OCI-LY7 (cell line): ENCODE data around the gene NOB1. TPM values are rescaled to one million over a fixed set of nuclear protein-coding genes. Genes with fewer than 3 reads are reported as not detected.
"Not testable (repeated sequence)": the region's sequence is repeated elsewhere in the genome, so short reads cannot be mapped to it uniquely, and the experiment has no call there.

Experiments used
- BruUV-seq: library from RNA; stranded (reverse); fragments of 400-500 nt; replicated peaks from 2 replicates; lab custom pipeline; 2021; lab: Mats Ljungman, UMichigan
- CTCF ChIA-PET: fragments of 300-600 bp; sonication (Branson Sonifier 250); formaldehyde crosslinking; loops from one replicate; lab custom pipeline; 2022; ENCODE audit warnings: antibody characterized with exemption; ENCODE audit not compliant: unreplicated experiment; lab: Charles Lee
- POLR2A ChIA-PET: fragments of 300-600 bp; sonication (Branson Sonifier 250); formaldehyde crosslinking; loops from one replicate; lab custom pipeline; 2022; ENCODE audit warnings: antibody characterized with exemption; lab: Charles Lee
- DNase-seq: peaks from one replicate; pipeline ENCODE4 v3.0.0-alpha.2; 2015; ENCODE audit warnings: low spot score
- H2AFZ ChIP-seq: fragments of 200-600 bp; sonication (generic), shearing (Covaris generic); 2 replicates; pipeline ENCODE4 v1.6.1; 2014; ENCODE audit warnings: mild to moderate bottlenecking, antibody characterized with exemption, low read length, moderate library complexity
- H3K27ac ChIP-seq: fragments of 200-600 bp; sonication (generic); 2 replicates; pipeline ENCODE4 v1.5.1; 2014; ENCODE audit warnings: mixed run types, low read depth, mild to moderate bottlenecking, moderate library complexity, low read length, inconsistent platforms; ENCODE audit not compliant: poor library complexity, severe bottlenecking
- H3K36me3 ChIP-seq: fragments of 200-600 bp; sonication (generic); 2 replicates; pipeline ENCODE4 v1.6.1; 2014; ENCODE audit warnings: mild to moderate bottlenecking, antibody characterized with exemption, low read length, moderate library complexity, mixed read lengths; ENCODE audit not compliant: insufficient read depth
- H3K4me1 ChIP-seq: fragments of 200-600 bp; sonication (generic); 2 replicates; pipeline ENCODE4 v1.5.1; 2014; ENCODE audit warnings: mild to moderate bottlenecking, low read length; ENCODE audit not compliant: insufficient read depth, poor library complexity, severe bottlenecking
- H3K4me2 ChIP-seq: fragments of 200-600 bp; sonication (generic); 2 replicates; pipeline ENCODE4 v1.6.1; 2014; ENCODE audit warnings: mild to moderate bottlenecking, low read length
- H3K4me3 ChIP-seq: fragments of 200-600 bp; sonication (generic); 2 replicates; pipeline ENCODE4 v1.5.1; 2014; ENCODE audit warnings: mild to moderate bottlenecking, low read depth, low read length; ENCODE audit not compliant: poor library complexity, severe bottlenecking
- H3K79me2 ChIP-seq: fragments of 200-600 bp; sonication (generic); 2 replicates; pipeline ENCODE4 v1.6.1; 2016; ENCODE audit warnings: low read depth, mild to moderate bottlenecking, low read length, moderate library complexity, mixed read lengths; ENCODE audit not compliant: insufficient read depth
- H3K9me2 ChIP-seq: fragments of 200-600 bp; sonication (generic); 2 replicates; pipeline ENCODE4 v1.6.1; 2016; ENCODE audit warnings: mild to moderate bottlenecking, low read length, mixed read lengths; ENCODE audit not compliant: insufficient read depth
- H3K9me3 ChIP-seq: fragments of 200-600 bp; sonication (generic); 2 replicates; pipeline ENCODE4 v1.6.1; 2014; ENCODE audit warnings: mild to moderate bottlenecking, mixed run types, low read length, mixed read lengths
- H4K20me1 ChIP-seq: fragments of 200-600 bp; sonication (generic); 2 replicates; pipeline ENCODE4 v1.6.1; 2014; ENCODE audit warnings: mild to moderate bottlenecking, antibody characterized with exemption, low read length, moderate library complexity, mixed read lengths; ENCODE audit not compliant: insufficient read depth
- EZH2phosphoT487 ChIP-seq: fragments of 200-600 bp; sonication (generic); IDR thresholded peaks from 2 replicates; pipeline ENCODE4 v1.6.1; 2018; ENCODE audit warnings: low read depth, borderline replicate concordance, mild to moderate bottlenecking, mixed run types, antibody characterized with exemption, low read length, moderate library complexity, mixed read lengths
- intact Hi-C: fragments of 100-400 bp; cut with micrococcal nuclease; formaldehyde crosslinking; loops from one replicate; pipeline ENCODE4 v1.10.0; 2022; ENCODE audit not compliant: unreplicated experiment
- total RNA-seq, 2 experiments: library from RNA; depleted of rRNA in 1 of 2; stranded (reverse); fragments of >200 nt in 1 of 2; shearing (Covaris generic) in 1 of 2; gene quantifications; 2 replicates each; pipeline ENCODE4 v1.2.3, GENCODE V29; 2014 to 2022
- TF ChIP-seq, protein P1 (sequence below): fragments of 200-600 bp; sonication (generic); conservative IDR thresholded peaks from 2 replicates; pipeline ENCODE4 v1.5.1; 2014; ENCODE audit warnings: mild to moderate bottlenecking, antibody characterized with exemption, low read length, moderate library complexity, mixed read lengths

Gene NOB1
- total RNA-seq, 2 experiments from 2014 or later, result 36.9 to 68.7 TPM

DNA sequence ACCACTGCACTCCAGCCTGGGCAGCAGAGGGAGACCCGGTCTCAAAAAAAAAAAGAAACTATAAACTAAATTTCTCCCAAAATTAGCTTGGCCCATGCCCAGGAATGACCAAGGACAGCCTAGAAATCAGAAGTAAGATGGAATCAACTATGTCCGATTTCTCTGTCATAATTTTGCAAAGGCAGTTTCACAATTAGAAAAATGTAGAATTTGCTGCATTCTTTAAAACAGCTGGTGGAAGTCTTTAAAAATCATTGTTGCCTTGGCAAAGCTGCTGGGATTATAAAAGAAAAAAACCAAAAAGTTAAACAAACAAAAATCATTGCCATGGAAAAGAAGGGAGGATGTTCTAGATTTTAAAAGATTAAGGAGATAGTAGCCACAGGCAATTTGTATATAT is 39.8 kb upstream of the NOB1 start:
- H3K36me3 ChIP-seq, result peaks cover 31% of the 10 kb centered on the region
- no peaks in the 10 kb centered on the region for H3K79me2 ChIP-seq
- no peak overlapping the region for H3K4me2 ChIP-seq
- no TSS peak for BruUV-seq
- DNase-seq, result no peak
- no peaks in the 10 kb centered on the region for H3K9me2 ChIP-seq
- TF ChIP-seq, protein P1, sequence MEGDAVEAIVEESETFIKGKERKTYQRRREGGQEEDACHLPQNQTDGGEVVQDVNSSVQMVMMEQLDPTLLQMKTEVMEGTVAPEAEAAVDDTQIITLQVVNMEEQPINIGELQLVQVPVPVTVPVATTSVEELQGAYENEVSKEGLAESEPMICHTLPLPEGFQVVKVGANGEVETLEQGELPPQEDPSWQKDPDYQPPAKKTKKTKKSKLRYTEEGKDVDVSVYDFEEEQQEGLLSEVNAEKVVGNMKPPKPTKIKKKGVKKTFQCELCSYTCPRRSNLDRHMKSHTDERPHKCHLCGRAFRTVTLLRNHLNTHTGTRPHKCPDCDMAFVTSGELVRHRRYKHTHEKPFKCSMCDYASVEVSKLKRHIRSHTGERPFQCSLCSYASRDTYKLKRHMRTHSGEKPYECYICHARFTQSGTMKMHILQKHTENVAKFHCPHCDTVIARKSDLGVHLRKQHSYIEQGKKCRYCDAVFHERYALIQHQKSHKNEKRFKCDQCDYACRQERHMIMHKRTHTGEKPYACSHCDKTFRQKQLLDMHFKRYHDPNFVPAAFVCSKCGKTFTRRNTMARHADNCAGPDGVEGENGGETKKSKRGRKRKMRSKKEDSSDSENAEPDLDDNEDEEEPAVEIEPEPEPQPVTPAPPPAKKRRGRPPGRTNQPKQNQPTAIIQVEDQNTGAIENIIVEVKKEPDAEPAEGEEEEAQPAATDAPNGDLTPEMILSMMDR, result no peak
- no peak for TF ChIP-seq EZH2phosphoT487
- CTCF ChIA-PET, result no interaction called here
- H2AFZ ChIP-seq, result no peak overlapping the region
- H4K20me1 ChIP-seq, result no peaks in the 10 kb centered on the region
- H3K4me3 ChIP-seq, result no peak overlapping the region
- H3K27ac ChIP-seq, result no peak overlapping the region
- POLR2A ChIA-PET, result no interaction called here
- H3K9me3 ChIP-seq, result no peaks in the 10 kb centered on the region
- intact Hi-C loops, result no loop called here
- no peaks in the 10 kb centered on the region for H3K4me1 ChIP-seq

DNA sequence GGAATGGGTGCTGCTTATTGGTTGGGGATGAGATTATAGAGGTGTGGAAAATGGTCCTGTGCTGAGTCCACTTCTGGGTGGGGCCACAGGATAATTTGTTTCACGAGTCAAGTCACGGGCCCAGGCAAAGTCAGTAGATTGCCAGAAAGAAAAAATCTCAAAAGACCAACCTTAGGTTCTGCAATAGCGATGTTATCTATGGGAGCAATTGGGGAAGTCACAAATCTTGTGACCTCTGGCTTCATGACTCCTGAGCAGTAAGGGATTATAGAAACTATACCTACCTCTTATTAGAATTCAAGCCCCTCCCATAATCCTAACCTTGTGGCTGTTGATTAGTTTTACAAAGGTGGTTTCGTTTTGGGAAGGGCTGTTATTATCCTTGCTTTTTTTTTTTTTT is 38.8 kb upstream of the NOB1 start:
- Histone ChIP-seq H3K9me2 (no peaks in the 10 kb centered on the region), H3K9me3 (no peaks in the 10 kb centered on the region), H3K79me2 (no peaks in the 10 kb centered on the region), H2AFZ (no peak overlapping the region), H3K4me1 (no peaks in the 10 kb centered on the region), H3K4me3 (no peak overlapping the region), H3K4me2 (no peak overlapping the region), H4K20me1 (no peaks in the 10 kb centered on the region), H3K27ac (no peak overlapping the region), H3K36me3 (peaks cover 27% of the 10 kb centered on the region)
- ChIA-PET POLR2A (interaction anchor here (0.6 kb wide), 1 partner anchor 17 kb away, joined by 3 read pairs; no protein-coding TSS in a partner anchor), CTCF (no interaction called here)
- intact Hi-C loops, result no loop called here
- no peak for TF ChIP-seq EZH2phosphoT487
- TF ChIP-seq, protein P1, result no peak
- no peak for DNase-seq
- BruUV-seq, result no TSS peak

DNA sequence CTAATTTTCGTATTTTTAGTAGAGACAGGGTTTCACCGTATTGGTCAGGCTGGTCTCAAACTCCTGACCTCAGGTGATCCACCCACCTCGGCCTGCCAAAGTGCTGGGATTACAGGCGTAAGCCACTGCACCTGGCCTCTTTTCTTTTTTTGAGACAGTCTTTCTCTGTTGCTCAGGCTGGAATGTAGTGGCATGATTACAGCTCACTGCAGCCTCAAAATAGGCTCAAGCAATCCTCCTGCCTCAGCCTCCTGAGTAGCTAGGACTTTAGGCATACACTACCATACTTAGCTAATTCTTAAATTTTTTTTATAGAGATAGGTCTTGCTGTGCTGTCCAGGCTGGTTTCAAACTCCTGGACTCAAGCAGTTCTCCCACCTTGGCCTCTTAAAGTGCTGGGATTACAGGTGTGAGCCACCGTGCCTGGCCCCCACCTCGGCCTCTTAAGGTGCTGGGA is 36.7 kb upstream of the NOB1 start:
- H3K79me2 ChIP-seq, H2AFZ ChIP-seq, H3K9me3 ChIP-seq, intact Hi-C loops, H4K20me1 ChIP-seq, DNase-seq, H3K4me3 ChIP-seq, H3K27ac ChIP-seq, H3K4me1 ChIP-seq, H3K9me2 ChIP-seq, H3K4me2 ChIP-seq, BruUV-seq, CTCF ChIA-PET: not testable (repeated sequence)
- POLR2A ChIA-PET, result interaction anchor here (0.6 to 0.7 kb wide), 2 partner anchors 15 to 862 kb away, joined by 3 to 4 read pairs; no protein-coding TSS in a partner anchor
- peaks cover 42% of the 10 kb centered on the region for H3K36me3 ChIP-seq
